Upper lobe of left lung (tissue), 4 donors: Measurements from ENCODE around the gene FAM53B.

Experiments used
- POLR2A ChIP-seq, 4 donors: fragments of 450-650 bp; IDR thresholded peaks; one replicate each; pipeline ENCODE4 v1.5.1; 2016 to 2017; ENCODE audit warnings: antibody characterized with exemption in 4 of 4, mild to moderate bottlenecking in 2 of 4
- POLR2AphosphoS5 ChIP-seq, 2 donors: sonication (generic); formaldehyde crosslinking; IDR thresholded peaks; one replicate each; pipeline ENCODE4 v1.5.1; 2017; ENCODE audit warnings: antibody characterized with exemption in 2 of 2
- TF ChIP-seq, protein P1 (sequence below), 6 experiments: fragments of 450-650 bp in 4 of 6; fragments of 200-600 bp in 2 of 6; sonication (generic) in 2 of 6; IDR thresholded peaks; one replicate each; pipeline ENCODE4 v1.5.1; 2016 to 2019; ENCODE audit warnings: antibody characterized with exemption in 6 of 6

DNA sequence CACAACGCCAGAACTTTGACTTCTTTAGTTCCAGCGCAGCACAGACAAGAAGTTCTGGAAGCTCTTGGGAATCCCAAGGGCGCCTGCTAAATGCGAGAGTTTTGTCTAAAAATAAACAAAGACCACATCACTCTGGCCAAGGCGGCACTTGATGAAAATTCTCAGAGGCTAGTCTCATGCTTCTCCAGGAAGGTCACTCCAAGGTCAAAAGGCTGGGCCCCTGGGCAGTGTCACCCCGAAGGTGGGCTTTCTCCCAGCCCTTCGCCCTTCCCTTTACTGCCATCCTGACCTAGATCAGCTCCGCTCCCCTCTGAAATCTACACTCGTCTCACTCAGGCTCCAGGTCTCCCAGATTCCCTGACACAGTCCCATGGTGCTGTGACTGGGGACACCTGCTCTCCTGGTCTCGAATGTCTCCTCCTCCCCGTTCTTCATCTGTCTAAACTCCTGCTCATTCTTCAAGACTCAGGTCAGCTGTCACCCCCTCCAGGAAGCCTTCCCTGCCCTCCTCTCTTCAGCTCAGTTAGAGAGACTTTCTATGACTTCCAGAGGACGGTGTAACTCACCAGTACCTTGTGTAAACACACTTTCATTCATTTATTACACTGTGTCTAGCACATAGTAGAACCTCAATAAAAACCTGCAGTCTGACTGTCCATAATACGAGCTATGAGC, 10.5 kb downstream of the FAM53B start:
- TF ChIP-seq POLR2A (IDR thresholded peaks at IDR 0.05), result no peak
- TF ChIP-seq, protein P1, sequence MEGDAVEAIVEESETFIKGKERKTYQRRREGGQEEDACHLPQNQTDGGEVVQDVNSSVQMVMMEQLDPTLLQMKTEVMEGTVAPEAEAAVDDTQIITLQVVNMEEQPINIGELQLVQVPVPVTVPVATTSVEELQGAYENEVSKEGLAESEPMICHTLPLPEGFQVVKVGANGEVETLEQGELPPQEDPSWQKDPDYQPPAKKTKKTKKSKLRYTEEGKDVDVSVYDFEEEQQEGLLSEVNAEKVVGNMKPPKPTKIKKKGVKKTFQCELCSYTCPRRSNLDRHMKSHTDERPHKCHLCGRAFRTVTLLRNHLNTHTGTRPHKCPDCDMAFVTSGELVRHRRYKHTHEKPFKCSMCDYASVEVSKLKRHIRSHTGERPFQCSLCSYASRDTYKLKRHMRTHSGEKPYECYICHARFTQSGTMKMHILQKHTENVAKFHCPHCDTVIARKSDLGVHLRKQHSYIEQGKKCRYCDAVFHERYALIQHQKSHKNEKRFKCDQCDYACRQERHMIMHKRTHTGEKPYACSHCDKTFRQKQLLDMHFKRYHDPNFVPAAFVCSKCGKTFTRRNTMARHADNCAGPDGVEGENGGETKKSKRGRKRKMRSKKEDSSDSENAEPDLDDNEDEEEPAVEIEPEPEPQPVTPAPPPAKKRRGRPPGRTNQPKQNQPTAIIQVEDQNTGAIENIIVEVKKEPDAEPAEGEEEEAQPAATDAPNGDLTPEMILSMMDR (IDR thresholded peaks at IDR 0.05), result no peak
- TF ChIP-seq POLR2AphosphoS5 (IDR thresholded peaks at IDR 0.05), result no peak
